CD4-positive, alpha-beta T cell treated with Interleukin-1 beta for 1 hour (primary cell): ENCODE data around the gene GPX7.

ENCODE experiments used
- DNase-seq, 2 donors: peaks; one replicate each; pipeline ENCODE4 v3.0.0-alpha.2; 2020 to 2022

Gene GPX7

DNA sequence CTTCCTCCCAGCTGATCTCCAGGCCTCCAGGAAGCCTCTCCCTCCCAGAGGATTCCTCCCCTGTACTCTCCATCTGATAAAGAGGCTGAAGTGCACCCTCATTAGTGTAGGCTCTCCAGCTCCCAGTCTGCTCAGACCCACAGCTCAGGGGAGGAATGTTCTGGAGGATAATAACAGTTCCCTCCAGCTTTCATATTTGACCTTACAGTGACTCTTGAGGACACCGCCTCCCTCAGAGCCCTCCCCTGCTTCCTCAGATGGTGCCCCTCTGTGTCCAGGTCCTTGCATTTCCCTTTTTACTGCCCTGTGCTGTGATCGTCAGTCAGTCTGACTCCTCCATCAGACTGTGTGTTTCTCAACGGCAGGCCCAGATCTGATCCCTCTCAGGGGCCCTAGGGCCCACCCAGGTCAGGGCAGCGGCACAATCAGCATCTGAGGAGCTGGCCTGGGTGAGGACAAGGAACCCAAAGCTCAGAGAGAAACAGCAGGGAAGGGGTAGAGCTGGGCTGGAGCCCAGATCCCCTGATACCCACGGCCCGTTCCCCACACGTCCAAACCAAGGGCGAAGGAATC, 29.7 kb downstream of the GPX7 start:
- peak; percentile 8 to 14 for DNase-seq

DNA sequence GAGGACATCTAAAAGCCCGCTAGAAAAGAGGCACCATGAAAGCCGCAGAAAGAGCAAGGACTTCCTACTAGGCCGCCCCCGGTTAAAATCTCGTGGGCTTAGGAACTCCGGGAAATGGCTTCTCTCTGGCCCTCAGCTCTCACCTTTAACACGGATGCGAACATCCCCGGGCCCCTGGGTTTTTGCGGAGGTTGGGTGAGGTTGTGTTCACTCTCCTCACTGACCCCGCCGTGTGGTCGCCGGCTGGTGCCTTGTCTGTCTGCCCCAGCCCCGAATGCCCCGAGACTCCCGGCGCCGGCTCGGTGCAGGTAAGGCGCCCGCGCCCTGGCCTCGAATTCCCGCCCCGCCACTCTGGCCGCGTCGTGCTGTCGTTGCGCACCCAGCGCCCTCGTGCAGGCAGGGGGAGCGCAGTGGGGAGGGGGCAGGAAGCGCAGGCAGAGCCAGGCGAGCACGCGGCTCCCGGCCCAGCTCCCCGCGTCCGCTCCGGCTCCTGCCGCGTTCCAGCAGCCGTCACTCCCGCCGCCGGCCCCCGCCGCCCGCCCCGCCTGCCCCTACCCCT, 30.6 kb downstream of the GPX7 start, which contains the start of gene SHISAL2A:
TSS of gene SHISAL2A (plus strand) at position 437 of the 559 bp plus-strand sequence. CDS start 326 bp downstream, outside the sequence.
- peak; percentile 69 to 70 for DNase-seq

DNA sequence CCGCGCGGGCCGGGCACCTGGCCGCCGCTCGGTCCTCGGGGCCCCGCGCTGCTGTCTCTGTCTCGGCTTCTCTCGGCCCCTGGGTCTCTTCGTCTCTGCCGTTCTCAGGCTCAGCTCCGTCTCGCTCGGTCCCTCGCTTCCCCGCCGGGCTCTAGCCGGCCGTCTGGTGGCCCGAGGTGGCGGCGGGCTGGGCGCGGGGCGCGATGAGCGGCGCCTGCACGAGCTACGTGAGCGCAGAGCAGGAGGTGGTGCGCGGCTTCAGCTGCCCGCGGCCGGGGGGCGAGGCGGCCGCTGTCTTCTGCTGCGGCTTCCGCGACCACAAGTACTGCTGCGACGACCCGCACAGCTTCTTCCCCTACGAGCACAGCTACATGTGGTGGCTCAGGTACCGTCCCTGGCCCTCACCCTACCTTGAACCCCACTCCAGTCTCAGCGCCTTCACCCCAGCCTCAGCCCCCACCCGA, 31.2 kb downstream of the GPX7 start:
- DNase-seq = peak; percentile 42 to 44

DNA sequence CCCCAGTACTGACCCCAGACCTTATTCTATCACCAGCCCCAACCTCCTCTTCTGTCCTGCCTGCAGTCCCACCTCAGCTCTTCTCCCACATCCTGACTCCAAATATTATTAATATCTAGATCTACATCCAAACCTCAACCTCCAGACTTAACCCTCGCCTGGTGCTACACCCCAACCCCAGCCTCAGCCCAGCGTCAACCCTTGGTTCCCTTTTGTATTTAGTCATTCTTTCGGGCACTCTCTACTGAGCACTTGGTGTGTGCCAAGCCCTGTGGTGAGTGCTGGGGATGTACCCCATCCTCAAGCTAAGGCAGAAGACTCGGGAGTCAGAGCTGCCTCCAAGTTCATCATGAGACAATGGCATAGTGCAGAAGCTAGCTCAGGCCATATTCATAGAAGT, 31.9 kb downstream of the GPX7 start:
- peak; percentile 10 to 27 for DNase-seq

DNA sequence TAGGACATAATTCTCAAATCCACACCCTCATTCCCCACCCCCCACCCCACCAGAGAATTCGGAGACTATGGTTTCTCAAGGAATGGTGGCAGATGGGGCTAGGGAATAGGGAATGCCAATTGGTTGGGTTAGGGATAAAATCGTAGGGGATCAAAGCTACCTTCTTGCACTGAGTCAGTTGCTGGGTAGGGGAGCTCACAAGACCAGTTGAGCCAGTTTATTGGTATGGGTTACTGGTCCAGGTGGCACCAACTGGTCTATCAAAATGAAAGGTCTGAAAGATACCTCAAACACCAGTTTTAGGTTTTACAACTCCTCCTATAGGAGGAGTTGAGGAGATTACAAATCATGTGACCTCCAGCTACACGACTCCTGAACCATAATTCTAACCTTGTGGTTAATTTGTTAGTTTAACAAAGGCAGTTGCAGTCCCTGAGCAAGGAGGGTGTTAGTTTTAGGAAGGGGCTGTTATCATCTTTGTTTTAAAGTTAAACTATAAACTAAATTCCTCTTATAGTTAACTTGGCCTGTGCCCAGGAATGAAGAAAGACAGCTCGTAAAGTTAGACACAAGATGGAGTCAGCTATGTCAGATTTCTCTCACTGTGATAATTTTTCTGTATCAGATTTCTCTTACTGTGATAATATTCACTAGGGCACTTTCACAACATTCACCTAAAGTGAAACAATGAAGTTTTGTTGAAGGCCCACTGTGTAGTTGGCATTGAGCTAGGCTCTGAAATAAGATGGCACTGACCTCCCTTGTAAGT, 33.3 kb downstream of the GPX7 start:
- DNase-seq = peak in 1 of 2 donors; percentile 63

DNA sequence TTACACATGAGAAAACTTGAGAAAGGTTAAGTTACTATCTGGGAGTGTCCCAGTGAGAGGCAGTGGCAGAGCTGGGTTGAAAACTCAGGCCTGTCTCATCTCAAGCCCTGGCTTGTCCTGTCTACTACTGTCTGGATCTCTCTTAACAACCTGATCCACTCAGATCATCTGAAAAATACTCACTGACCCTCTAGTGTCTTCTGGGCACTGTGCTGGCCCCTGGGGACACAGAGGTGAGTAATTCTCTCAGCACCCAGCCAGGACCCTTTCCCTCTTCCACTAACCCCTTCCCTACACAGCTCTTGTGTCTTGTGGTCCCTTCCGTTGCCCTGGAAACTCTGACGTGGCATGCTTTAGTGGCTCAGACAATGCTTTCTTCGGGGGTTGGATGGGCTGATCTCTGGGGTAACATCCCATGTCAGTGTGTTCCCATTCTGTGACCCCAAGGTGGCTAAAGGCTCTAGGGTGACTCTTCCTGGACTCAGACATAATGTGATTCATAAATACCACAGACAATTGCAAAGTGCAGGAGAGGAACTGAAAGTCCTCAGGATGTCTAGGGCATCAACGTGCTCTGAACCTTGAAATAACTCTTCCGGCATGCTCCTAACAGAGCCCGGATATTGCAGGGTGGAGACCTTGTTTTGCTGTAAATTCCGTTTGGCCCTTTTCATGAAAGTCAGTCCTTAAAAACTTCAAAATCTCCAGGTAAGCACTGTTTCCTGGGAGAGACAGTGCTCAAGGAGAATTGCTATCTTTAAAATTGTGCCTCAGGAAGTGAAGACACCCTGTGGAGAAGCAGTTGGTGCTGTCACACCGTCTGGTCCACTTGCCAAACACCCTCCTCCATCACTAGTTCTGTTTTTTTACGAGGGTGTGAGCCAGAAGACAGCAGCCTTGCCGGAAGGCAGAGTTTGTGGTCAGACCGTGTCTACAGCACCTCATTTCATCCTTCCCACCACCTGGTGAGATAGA, 34.8 kb downstream of the GPX7 start:
- peak; percentile 86 to 89 for DNase-seq

DNA sequence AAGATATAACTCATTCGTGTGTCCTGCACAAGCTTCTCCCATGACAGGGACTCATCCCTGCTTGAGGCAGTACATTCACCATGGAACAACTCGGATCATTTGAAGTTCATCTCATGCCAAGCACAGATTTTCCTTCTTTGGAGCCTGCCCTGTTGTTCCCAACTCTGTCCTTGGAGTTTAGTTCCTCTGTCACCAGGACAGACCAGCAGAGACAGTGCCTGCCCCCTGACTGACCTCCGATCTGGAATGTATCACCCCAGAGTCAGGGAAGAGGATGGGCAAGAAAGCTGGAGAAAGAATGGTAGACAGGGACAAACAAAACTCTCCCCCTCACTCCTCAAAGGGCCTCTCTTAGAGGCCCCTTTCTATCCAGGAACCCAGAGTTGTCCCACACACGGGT, 35.8 kb downstream of the GPX7 start:
- DNase-seq = no peak

DNA sequence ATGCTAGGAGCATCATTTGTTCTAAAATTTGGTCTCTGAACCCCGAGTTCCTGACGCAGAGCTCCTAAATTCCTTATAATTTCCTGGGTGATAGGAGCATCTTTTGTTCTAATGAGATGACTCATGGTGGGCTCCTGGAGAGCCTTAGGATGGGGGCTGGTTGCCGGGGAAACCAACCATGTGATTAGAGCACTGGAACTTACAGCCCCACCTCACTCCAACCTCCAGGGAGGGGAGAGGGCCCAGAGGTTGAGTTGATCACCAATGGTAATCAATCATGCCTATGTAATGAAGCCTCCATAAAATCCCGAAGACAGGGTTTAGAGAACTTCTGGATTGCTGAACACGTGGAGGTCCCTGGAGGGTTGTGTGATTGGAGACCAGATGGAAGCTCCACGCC, 38.5 kb downstream of the GPX7 start:
- DNase-seq = no peak

DNA sequence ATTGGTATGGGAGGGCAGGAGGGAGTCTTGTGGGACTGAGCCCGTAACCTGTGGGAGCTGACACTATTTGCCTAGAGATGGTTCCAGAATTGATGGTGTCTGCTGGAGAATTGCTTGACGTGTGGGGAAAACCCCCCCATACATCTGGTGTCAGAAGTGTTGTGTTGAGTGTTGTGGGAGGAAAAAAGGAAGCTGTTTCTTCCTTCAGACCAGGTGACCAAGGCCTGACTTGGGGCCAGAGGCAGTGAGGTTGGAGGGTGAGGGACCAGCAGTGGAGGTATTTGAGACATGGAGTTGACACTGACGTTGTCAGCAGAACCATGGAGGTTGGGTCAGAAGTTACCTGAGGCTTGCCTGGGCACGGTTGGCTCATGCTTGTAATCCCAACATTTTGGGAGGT, 39.1 kb downstream of the GPX7 start:
- DNase-seq = peak; percentile 8 to 58

DNA sequence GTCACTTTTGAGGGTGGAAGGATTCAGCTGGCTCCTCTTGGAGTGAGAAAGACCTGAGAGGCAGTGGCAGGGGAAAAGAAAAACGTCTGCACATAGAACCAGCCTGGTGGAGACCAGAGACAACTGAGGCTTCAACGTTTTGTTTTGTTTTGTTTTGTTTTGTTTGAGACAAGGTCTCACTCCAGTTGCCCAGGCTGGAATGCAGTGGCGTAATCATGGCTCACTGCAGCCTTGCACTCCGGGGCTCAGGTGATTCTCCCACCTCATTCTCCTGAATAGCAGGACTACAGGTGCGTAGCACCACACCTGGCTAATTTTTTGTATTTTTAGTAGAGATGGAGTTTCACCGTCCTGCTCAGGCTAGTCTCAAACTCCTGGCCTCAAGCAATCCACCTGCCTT, 43.1 kb downstream of the GPX7 start:
- no peak for DNase-seq

DNA sequence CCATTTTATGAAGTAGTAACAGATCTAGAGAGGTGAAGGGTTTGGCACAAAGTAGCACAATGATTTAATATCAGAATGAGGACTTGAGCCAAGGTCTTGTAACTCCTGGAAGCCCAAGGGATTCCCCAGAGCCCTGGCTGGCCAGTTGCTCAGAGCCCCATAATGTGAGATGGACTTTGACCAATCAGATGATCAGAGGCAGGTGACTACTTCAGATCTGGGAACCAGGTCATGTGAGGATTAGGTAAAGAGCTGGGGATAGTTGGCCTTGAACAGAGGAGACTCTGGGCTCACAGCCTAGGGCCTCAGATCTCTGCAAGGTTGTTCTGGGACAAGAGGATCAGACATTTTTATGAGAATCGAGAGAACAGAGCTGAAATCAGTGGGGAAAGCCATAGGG, 49.7 kb downstream of the GPX7 start:
- DNase-seq = no peak

DNA sequence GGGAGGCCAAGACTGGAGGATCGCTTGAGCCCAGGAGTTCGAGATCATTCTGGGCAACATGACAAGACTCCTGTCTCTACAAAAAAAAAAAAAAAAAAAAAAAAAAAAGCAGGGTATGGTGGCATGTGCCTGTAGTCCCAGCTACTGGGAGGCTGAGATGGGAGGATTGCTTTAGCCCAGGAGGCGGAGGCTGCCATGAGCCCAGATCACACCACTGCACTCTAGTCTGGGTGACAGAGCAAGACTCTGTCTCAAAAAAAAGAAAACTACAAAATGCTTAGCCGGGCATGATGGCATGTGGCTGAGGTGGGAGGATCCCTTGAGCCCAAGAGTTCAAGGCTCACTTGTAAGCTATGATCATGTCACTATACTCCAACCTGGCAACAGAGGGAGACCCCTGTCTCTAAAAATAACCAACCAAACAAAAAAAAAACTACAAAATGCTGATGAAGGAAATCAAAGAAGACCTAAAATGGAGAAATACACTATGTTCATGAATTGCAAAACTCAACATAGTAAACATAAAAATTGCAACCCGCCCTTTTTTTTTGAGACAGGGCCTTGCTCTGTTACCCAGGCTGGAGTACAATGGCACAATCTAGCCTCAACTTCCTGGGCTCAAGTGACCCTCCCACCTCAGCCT, 51.2 kb downstream of the GPX7 start:
- no peak for DNase-seq

DNA sequence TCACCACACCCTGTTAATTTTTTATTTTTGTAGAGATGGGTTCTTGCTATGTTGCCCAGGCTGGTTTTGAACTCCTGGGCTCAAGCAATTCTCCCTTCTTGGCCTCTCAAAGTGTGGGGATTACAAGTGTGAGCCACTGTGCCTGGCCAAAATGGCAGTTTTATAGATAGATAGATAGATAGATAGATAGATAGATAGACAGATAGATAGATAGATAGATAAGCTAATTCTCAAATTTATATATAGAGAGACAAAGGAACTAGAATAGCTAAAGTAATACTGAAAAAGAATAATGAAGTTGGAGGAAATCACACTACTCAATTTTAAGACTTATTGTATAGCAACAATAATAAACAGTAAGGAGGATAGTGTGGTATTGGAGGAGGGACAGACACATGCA, 51.9 kb downstream of the GPX7 start:
- no peak for DNase-seq

DNA sequence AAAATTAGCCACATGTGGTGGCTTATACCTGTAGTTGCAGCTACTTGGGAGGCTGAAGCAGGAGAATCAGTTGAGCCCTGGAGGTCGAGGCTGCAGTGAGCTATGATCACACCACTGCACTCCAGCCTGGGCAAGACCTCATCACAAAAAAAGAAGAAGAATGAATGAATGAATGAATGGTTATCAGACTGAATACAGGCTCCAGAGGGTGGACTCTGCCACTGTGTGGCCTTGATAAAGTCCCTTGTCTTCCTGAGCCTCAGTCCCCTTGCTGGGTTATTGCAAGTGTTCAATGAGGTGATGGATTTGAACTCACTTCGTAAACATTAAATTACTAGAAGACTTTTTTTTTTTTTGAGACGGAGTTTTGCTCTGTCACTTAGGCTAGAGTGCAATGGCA, 55.5 kb downstream of the GPX7 start:
- no peak for DNase-seq
